CD4-positive, alpha-beta T cell treated with Interleukin-6 for 4 hours (primary cell): ENCODE results near the gene TIMM13.
"Not testable (repeated sequence)": the region's sequence is repeated elsewhere in the genome, so short reads cannot be mapped to it uniquely, and the experiment has no call there.

Experiments
- DNase-seq: peaks from one replicate; pipeline ENCODE4 v3.0.0-alpha.2; 2020; ENCODE audit warnings: mixed read lengths

Gene TIMM13

GRCh38 chr19:2413159-2413558 is 14.2 kb downstream of the TIMM13 start:
- DNase-seq = no peak

- no peak for DNase-seq
Measured at GRCh38 chr19:2412449-2412848, 14.9 kb downstream of the TIMM13 start.

DNA sequence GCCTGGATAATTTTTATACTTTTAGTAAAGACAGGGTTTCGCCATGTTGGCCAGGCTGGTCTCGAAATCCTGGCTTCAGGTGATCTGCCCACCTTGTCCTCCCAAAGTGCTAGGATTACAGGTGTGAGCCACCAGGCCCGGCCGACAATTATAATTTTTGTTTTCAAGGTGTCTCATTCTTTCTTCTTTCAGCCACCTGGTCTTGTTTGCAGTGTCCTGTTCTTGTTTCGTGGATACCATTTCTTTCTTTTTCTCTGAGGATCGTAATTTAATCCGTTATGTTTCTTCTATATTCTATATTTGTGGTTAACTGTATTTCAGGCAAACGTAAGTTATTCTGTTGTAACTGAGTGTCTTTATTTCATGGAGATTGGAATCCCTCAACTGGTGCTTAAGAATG is 15.7 kb downstream of the TIMM13 start:
- no peak for DNase-seq

DNA sequence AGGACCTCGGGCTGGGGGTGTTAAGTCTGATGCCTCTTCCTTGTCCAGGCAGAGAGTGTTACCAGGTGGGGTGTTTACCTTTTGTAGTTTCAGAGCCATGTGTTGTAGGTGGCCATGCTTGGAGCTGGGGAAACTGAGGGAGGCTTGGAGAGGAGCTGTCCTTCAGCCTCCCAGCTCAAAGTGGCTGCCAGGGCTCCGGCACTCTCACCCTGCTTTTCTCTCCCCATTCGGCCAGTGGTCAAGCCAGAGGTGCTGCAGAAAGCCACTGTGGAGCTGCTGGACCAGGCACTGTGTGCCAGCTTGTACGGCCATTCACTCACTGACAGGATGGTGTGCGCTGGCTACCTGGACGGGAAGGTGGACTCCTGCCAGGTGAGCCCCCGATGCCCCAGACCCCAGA is 17.4 kb downstream of the TIMM13 start:
- no peak for DNase-seq

- DNase-seq = no peak
Measured at GRCh38 chr19:2409352-2409912, 18.0 kb downstream of the TIMM13 start.

DNA sequence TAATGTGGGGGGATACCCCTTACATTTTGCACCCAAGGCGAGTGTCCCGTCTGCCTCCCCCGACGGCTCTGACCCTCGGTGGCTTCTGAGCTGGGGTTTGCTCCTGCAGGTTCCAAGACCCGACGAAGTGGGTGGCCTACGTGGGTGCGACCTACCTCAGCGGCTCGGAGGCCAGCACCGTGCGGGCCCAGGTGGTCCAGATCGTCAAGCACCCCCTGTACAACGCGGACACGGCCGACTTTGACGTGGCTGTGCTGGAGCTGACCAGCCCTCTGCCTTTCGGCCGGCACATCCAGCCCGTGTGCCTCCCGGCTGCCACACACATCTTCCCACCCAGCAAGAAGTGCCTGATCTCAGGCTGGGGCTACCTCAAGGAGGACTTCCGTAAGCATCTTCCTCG is 19.1 kb downstream of the TIMM13 start:
- DNase-seq = no peak

DNA sequence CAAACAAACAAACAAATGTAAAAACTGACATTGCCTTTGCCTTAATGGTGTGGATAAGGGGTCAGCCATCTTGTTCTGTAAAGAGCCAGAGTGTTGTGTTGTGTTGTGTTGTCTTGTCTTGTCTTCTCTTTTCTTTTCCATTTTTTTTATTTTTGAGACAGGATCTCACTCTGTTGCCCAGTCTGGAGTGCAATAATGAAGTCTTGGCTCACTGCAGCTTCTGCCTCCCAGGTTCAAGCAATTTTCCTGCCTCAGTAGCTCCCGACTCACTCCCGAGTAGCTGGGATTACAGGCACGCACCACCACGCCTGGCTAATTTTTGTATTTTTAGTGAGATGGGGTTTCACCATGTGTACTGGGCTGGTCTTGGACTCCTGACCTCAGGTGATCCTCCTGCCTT is 27.8 kb downstream of the TIMM13 start:
- no peak for DNase-seq

GRCh38 chr19:2398735-2399305 is 28.6 kb downstream of the TIMM13 start:
- no peak for DNase-seq

- DNase-seq = not testable (repeated sequence)
Measured at GRCh38 chr19:2397173-2397572, 30.2 kb downstream of the TIMM13 start.

GRCh38 chr19:2395293-2395829 is 32.0 kb downstream of the TIMM13 start:
- DNase-seq = not testable (repeated sequence)

GRCh38 chr19:2394442-2395292 is 32.7 kb downstream of the TIMM13 start:
- DNase-seq = peak; percentile 13

GRCh38 chr19:2394054-2394441 is 33.3 kb downstream of the TIMM13 start:
- no peak for DNase-seq

DNA sequence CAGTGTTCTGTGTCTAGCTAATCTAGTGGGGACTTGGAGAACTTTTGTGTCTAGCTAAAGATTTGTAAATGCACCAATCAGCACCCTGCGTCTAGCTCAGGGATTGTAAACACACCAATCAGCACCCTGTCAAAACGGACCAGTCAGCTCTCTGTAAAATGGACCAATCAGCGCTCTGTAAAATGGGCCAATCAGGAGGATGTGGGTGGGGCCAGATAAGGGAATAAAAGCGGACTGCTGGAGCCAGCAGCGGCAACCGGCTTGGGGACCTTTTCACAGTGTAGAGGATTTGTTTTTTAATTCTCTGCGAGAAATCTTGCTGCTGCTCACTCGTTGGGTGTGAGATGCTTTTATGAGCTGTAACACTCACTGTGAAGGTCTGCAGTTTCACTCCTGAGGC is 34.5 kb downstream of the TIMM13 start:
- DNase-seq = not testable (repeated sequence)

- DNase-seq = no peak
Measured at GRCh38 chr19:2392366-2392765, 35.0 kb downstream of the TIMM13 start.

DNA sequence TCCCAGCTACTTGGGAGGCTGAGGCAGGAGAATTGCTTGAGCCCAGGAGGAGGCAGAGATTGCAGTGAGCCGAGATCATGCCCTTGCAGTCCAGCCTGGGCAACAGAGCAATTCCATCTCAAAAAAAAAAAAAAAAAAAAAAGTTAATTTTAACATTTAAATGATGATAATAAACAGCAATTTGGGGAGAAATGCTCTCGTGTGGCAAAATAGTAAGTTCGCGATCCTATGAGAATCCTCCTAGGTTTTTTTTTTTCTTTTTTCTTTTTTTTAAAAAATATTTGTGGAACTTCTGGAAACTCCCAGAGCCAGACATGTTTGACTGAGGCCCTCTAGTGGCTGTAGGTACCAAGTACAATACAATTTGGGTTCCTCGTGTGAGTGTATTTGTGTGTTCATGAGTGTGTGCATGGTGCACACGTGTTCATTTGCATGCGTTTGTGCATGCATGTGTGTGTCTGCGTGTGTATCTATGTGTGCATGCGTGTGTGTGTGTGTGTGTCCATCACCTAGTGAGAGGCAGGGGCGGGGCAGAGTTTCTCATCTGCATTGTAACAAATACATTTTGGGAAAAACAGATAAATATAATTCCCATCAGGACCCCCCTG is 36.2 kb downstream of the TIMM13 start:
- DNase-seq = peak; percentile 60

GRCh38 chr19:2389594-2389993 is 37.8 kb downstream of the TIMM13 start:
- DNase-seq = no peak

DNA sequence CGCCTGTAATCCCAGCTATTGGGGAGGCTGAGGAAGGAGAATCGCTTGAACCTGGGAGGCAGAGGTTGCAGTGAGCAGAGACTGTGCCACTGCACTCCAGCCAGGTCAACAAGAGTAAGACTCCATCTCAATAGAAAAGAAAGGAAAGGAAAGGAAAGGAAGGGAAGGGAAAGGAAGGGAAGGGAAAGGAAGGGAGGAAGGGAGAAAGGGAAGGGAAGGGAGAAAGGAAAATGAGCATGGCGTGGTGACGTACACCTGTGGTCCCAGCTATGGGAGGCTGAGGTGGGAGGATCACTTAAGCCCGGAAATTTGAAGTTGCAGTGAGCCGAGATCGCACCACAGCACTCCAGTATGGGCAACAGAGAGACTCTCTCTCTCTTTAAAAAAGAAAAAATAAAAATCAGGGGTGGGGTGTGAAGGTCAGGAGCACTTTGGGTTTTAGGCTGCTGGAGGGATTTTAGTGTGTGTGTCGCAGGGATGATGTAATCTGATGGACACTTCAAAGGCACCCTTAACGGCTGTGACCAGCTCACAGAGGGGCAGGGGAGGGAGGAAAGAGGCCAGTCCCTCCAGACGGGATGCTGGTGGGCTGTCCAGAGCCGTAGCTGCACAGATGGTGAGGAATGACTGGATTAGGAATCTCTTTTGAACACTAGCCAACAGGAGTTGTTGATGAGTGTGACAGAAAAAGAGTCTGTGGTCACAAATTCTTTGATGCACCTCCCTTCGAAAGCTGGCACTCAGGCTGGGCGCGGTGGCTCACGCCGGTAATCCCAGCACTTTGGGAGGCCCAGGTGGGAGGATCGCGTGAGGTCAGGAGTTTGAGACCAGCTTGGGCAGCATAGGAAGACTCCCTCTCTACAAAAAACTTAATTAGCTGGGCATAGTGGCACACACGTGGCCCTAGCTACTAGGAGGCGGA is 39.8 kb downstream of the TIMM13 start:
- DNase-seq = no peak

DNA sequence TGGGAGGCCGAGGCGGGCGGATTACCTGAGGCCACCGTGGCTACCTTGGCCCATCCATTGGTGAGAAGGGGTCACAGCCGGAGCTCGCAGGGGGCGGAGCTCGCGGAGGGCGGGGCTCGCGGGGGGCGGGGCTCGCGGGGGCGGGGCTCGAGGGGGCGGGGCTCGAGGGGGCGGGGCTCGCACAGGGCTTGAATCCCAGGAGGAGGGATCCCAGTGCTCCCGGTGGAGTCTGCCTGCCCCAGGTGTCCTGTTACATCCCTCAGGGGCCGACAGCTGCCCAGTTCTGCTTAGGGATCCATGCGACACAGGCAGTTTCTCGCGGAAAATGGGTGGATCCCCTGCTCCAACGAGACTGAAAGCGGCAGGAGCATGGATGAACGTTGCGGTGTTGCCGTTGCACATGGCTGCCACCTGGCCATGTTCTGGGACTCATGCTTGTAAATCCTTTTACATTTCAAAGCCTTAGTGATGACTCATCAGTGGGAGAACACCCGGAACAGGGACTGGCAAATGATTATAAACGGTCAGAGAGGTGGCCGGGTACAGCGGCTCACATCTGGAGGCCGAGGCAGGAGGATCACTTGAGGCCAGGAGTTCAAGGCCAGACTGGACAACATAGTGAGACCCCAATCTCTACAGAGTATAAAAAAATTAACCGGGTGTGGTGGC is 42.2 kb downstream of the TIMM13 start:
- DNase-seq = no peak

DNA sequence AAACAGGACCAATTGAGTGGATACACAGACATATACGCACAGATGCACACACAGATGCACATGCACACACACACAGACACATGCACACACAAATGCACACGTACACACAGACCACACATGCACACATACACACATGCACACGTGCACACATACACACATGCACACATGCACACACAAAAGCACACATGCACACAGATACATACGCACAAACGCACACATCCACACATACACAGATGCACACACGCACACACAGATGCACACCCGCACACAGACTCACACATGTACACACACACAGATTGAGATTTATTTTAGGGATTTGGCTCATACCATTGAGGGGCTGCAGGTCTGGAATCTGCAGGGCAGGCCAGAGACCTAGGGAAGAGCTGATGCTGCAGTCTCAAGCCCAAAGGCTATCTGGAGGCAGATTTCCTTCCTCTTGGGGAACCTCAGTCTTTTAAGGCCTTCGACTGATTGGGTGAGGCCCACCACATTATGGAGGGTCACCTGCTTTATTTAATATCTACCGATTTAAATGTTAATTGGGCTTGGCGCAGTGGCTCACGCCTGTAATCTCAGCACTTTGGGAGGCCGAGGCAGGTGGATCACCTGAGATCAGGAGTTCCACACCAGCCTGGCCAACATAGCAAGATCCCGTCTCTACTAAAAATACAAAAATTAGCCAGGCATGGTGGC is 44.7 kb downstream of the TIMM13 start:
- no peak for DNase-seq

- no peak for DNase-seq
Measured at GRCh38 chr19:2381148-2381820, 46.1 kb downstream of the TIMM13 start.

DNA sequence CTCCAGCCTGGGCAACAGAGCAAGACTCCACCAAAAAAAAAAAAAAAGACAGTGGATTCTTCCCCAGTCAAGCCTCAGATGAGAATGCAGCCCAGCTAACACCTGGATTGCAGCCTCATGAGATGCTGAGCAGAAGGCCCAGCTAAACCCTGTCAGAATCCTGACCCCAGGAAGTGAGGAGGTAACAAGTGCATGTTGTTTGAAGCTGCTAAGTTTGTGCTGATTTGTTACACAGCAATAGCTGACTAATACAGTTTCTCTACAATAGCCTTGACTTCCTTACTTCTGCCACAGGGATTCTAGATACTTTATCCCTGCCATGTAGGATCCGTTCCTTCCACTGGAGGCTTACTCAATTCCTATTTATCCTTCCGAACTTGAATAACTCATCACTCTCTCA is 46.8 kb downstream of the TIMM13 start:
- no peak for DNase-seq
